ENCODE data around the gene ABCA12. TPM values are rescaled to one million over a fixed set of nuclear protein-coding genes. Genes with fewer than 3 reads are reported as not detected.

ABCA12 gene
- total and polyA plus RNA-seq, 2 of the 8 experiments (the other 6 are each of a cell fraction or from before 2014, with no cell fraction given) = not detected

DNA sequence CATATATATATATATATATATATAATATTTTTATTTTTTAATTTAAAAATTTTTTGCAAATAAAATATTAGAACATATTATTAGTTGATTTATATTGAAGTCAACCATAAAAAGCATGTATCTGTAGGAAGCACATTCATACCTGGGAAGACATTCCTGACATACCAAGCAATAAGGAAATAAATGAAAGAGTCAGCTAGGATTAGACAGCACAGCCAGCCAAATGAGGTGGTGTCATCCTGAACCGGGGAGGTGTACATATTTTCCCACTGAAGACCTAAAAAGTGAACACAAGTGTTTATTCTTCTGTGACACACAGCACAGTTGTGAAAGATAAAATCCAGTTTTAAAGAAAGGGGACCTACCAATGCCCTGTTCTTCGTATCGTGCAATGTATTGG, 149.2 kb downstream of the ABCA12 start:
- no peak overlapping the region for H2AK5ac ChIP-seq (ENCODE audit: low read depth, low read length)
- H2BK20ac ChIP-seq (ENCODE audit: low read length) = no peak overlapping the region
- H3K36me3 ChIP-seq (ENCODE audit: control insufficient read depth in 2 of 4, insufficient read depth in 4 of 4, low read length in 3 of 4) = no peaks in the 10 kb centered on the region
- no peak overlapping the region for H2BK120ac ChIP-seq (replicated peaks; ENCODE audit: low read depth, low read length)
- H2AFZ ChIP-seq (ENCODE audit: low read length) = 0 out of 2 replicates have a peak overlapping the region, but pooled peaks have one; percentile 32
- DNase-seq (ENCODE audit: low read depth in 1 of 2, low spot score in 2 of 2) = no peak
- H3K4me2 ChIP-seq (ENCODE audit: insufficient read depth in 1 of 2, low read depth in 2 of 2, low read length in 2 of 2) = no peak overlapping the region
- H3K4me3 ChIP-seq (ENCODE audit: extremely low read depth in 1 of 4, insufficient read depth in 2 of 4, low read depth in 3 of 4, low read length in 4 of 4) = no peak overlapping the region
- WGBS, 2 experiments (ENCODE audit: extremely low coverage in 1 of 2, insufficient coverage in 1 of 2, insufficient read length in 1 of 2, insufficient replicate concordance in 2 of 2, low coverage in 1 of 2, low lambda C conversion rate in 2 of 2, missing lambda C conversion rate in 1 of 2) = 95% methylated on average over 3 of the region's 3 CpGs; no CpG with 5 or more reads in 1 of the 2 experiments
- no peak overlapping the region for H3K27ac ChIP-seq (ENCODE audit: low read depth, low read length)
- H2BK12ac ChIP-seq (ENCODE audit: low read depth, low read length) = no peak overlapping the region
- H3K79me1 ChIP-seq (ENCODE audit: low read depth, low read length) = no peaks in the 10 kb centered on the region
- no peak overlapping the region for H4K5ac ChIP-seq (ENCODE audit: insufficient read length, low read depth, low read length)
- no peaks in the 10 kb centered on the region for H3K79me2 ChIP-seq (ENCODE audit: control insufficient read depth in 1 of 2, insufficient read depth in 2 of 2, low read length in 2 of 2)
- no peaks in the 10 kb centered on the region; the same call in 1 of the 2 replicates for H3K23me2 ChIP-seq (ENCODE audit: low read depth, low read length)
- H4K20me1 ChIP-seq (replicated peaks in 1 of 2; ENCODE audit: control insufficient read depth in 1 of 2, insufficient read depth in 2 of 2, low read length in 2 of 2) = no peaks in the 10 kb centered on the region
- H3K9ac ChIP-seq (replicated peaks in 1 of 4; ENCODE audit: extremely low read depth in 1 of 4, low read depth in 3 of 4, low read length in 3 of 4) = no peak overlapping the region
- no peaks in the 10 kb centered on the region for H3K27me3 ChIP-seq (replicated peaks in 1 of 4; ENCODE audit: control insufficient read depth in 3 of 4, extremely low read depth in 1 of 4, insufficient read depth in 3 of 4, low read length in 3 of 4)
- no peak overlapping the region for H3K4ac ChIP-seq (replicated peaks; ENCODE audit: insufficient read length, low read depth, low read length)
- H2BK5ac ChIP-seq (ENCODE audit: low read depth, low read length) = no peak overlapping the region
- no peak overlapping the region for H2BK15ac ChIP-seq (ENCODE audit: low read length)
- TF ChIP-seq TEAD4 (IDR thresholded peaks at IDR 0.05; ENCODE audit: low read depth, low read length) = peak; percentile 22; the same call in 1 of the 2 replicates
- TF ChIP-seq, protein P1, sequence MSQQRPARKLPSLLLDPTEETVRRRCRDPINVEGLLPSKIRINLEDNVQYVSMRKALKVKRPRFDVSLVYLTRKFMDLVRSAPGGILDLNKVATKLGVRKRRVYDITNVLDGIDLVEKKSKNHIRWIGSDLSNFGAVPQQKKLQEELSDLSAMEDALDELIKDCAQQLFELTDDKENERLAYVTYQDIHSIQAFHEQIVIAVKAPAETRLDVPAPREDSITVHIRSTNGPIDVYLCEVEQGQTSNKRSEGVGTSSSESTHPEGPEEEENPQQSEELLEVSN (IDR thresholded peaks at IDR 0.05) = no peak
- no peak overlapping the region for H4K91ac ChIP-seq (replicated peaks; ENCODE audit: insufficient read length, low read length)
- CTCF ChIA-PET (ENCODE audit: partially characterized antibody) = no interaction called here
- H3K9me3 ChIP-seq (ENCODE audit: insufficient read depth in 2 of 2, low read depth in 1 of 2, low read length in 1 of 2) = no peaks in the 10 kb centered on the region
- H3K56ac ChIP-seq (replicated peaks; ENCODE audit: insufficient read length, low read depth, low read length) = no peak overlapping the region
- H3K18ac ChIP-seq (ENCODE audit: extremely low read depth, low read length) = no peak overlapping the region
- POLR2A ChIA-PET (ENCODE audit: partially characterized antibody) = no interaction called here
- H3K14ac ChIP-seq (ENCODE audit: insufficient read length) = no peak overlapping the region
- H3K4me1 ChIP-seq (replicated peaks in 1 of 4; ENCODE audit: control insufficient read depth in 3 of 4, insufficient read depth in 4 of 4, low read length in 3 of 4) = no peaks in the 10 kb centered on the region
- H4K8ac ChIP-seq (ENCODE audit: extremely low read depth, insufficient read depth, low read length) = no peak overlapping the region
- H3K23ac ChIP-seq (ENCODE audit: insufficient read length) = no peak overlapping the region
- no peak for FAIRE-seq
